ENCODE results near the gene DOK6. TPM values are rescaled to one million over a fixed set of nuclear protein-coding genes. Genes with fewer than 3 reads are reported as not detected.

The DOK6 gene
- total RNA-seq, 3 donors from 2014 or later, result 1.0 to 1.4 (median 1.3) TPM

GRCh38 chr18:69865776-69866175 lies 465.1 kb downstream of the DOK6 start:
- TF ChIP-seq CTCF (IDR thresholded peaks at IDR 0.05) (no peak), POLR2AphosphoS5 (IDR thresholded peaks at IDR 0.05) (no peak), POLR2A (IDR thresholded peaks at IDR 0.05) (no peak)
- Histone ChIP-seq H3K36me3 (no peaks in the 10 kb centered on the region), H3K4me3 (no peak overlapping the region), H3K27me3 (no peaks in the 10 kb centered on the region), H3K9me3 (no peaks in the 10 kb centered on the region), H3K27ac (no peak overlapping the region), H3K4me1 (no peaks in the 10 kb centered on the region)
- DNase-seq (ENCODE audit: low spot score in 2 of 2), result no peak
- intact Hi-C loops (cut with DNase I; ENCODE audit: low total_unique reads), result no loop called here

GRCh38 chr18:69866212-69866611 lies 465.5 kb downstream of the DOK6 start:
- TF ChIP-seq CTCF (IDR thresholded peaks at IDR 0.05) (no peak), POLR2A (IDR thresholded peaks at IDR 0.05) (no peak), POLR2AphosphoS5 (IDR thresholded peaks at IDR 0.05) (no peak)
- no peaks in the 10 kb centered on the region for H3K4me1 ChIP-seq
- no peaks in the 10 kb centered on the region for H3K36me3 ChIP-seq
- no peak overlapping the region for H3K4me3 ChIP-seq
- H3K27me3 ChIP-seq, result no peaks in the 10 kb centered on the region
- intact Hi-C loops (cut with DNase I; ENCODE audit: low total_unique reads), result no loop called here
- H3K27ac ChIP-seq, result no peak overlapping the region
- DNase-seq (ENCODE audit: low spot score in 2 of 2), result no peak
- no peaks in the 10 kb centered on the region for H3K9me3 ChIP-seq

- Histone ChIP-seq H3K4me3 (no peak overlapping the region), H3K27ac (no peak overlapping the region), H3K4me1 (no peaks in the 10 kb centered on the region), H3K27me3 (no peaks in the 10 kb centered on the region), H3K9me3 (no peaks in the 10 kb centered on the region), H3K36me3 (no peaks in the 10 kb centered on the region)
- intact Hi-C loops (cut with DNase I; ENCODE audit: low total_unique reads), result no loop called here
- TF ChIP-seq CTCF (IDR thresholded peaks at IDR 0.05) (no peak), POLR2A (IDR thresholded peaks at IDR 0.05) (no peak), POLR2AphosphoS5 (IDR thresholded peaks at IDR 0.05) (no peak)
- DNase-seq (ENCODE audit: low spot score in 2 of 2), result no peak
These were observed 470.0 kb downstream of the DOK6 start for GRCh38 chr18:69870736-69871135.

DNA sequence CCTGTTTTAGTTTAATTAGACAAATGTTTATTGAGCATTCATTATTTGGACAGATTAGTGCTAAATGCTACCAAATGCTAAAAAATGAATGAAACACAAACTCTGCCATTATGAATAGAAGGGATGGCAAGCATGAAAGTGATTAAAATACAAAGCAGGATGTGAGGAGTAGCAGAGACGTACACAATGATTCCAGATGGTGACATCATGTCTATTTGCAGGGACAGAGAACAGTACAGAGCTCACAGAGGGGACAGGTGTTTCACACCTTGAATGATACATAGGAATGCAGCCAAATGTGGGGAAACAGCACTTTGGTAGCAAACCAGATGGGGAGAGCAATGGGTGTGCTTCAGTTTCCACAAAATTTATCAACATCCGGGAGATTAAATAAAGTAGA lies 470.7 kb downstream of the DOK6 start:
- intact Hi-C loops (cut with DNase I; ENCODE audit: low total_unique reads), result no loop called here
- no peak overlapping the region for H3K4me3 ChIP-seq
- TF ChIP-seq CTCF (IDR thresholded peaks at IDR 0.05) (no peak), POLR2A (IDR thresholded peaks at IDR 0.05) (no peak), POLR2AphosphoS5 (IDR thresholded peaks at IDR 0.05) (no peak)
- no peaks in the 10 kb centered on the region for H3K36me3 ChIP-seq
- H3K27ac ChIP-seq, result no peak overlapping the region
- H3K4me1 ChIP-seq, result no peaks in the 10 kb centered on the region
- H3K27me3 ChIP-seq, result no peaks in the 10 kb centered on the region
- H3K9me3 ChIP-seq, result no peaks in the 10 kb centered on the region
- no peak for DNase-seq (ENCODE audit: low spot score in 2 of 2)

GRCh38 chr18:69872661-69873060 lies 472.0 kb downstream of the DOK6 start:
- Histone ChIP-seq H3K4me1 (no peaks in the 10 kb centered on the region), H3K27me3 (no peaks in the 10 kb centered on the region), H3K36me3 (no peaks in the 10 kb centered on the region), H3K4me3 (no peak overlapping the region), H3K9me3 (no peaks in the 10 kb centered on the region), H3K27ac (no peak overlapping the region)
- DNase-seq (ENCODE audit: low spot score in 2 of 2), result no peak
- TF ChIP-seq POLR2AphosphoS5 (IDR thresholded peaks at IDR 0.05) (no peak), POLR2A (IDR thresholded peaks at IDR 0.05) (no peak), CTCF (IDR thresholded peaks at IDR 0.05) (no peak)
- intact Hi-C loops (cut with DNase I; ENCODE audit: low total_unique reads), result no loop called here
